ENCODE measurements around the gene NEK1. TPM values are rescaled to one million over a fixed set of nuclear protein-coding genes. Genes with fewer than 3 reads are reported as not detected.
A peak's percentile ranks its signal among the peaks of the same experiment; 100 is the strongest.
"Not testable (repeated sequence)": the region's sequence is repeated elsewhere in the genome, so short reads cannot be mapped to it uniquely, and the experiment has no call there.

Gene NEK1
- total RNA-seq, 1 experiment from 2014 or later = 5.9 TPM

GRCh38 chr4:169494234-169494633 is 118.1 kb downstream of the NEK1 start:
- not testable (repeated sequence) for DNase-seq (ENCODE audit: low read depth)

- no peak for DNase-seq (ENCODE audit: low read depth)
Observed at GRCh38 chr4:169493164-169493524, 119.2 kb downstream of the NEK1 start.

- peak; percentile 36 for DNase-seq (ENCODE audit: low read depth)
Observed at GRCh38 chr4:169492436-169493163, 119.8 kb downstream of the NEK1 start.

GRCh38 chr4:169491211-169491610 is 121.2 kb downstream of the NEK1 start:
- no peak for DNase-seq (ENCODE audit: low read depth)

- DNase-seq (ENCODE audit: low read depth) = no peak
Observed at GRCh38 chr4:169489306-169489705, 123.1 kb downstream of the NEK1 start.

- DNase-seq (ENCODE audit: low read depth) = peak; percentile 52
Observed at GRCh38 chr4:169485791-169486742, 126.3 kb downstream of the NEK1 start.

GRCh38 chr4:169485086-169485485 is 127.3 kb downstream of the NEK1 start:
- no peak for DNase-seq (ENCODE audit: low read depth)

- peak; percentile 7 for DNase-seq (ENCODE audit: low read depth)
Observed at GRCh38 chr4:169484485-169484884, 127.9 kb downstream of the NEK1 start.

- no peak for DNase-seq (ENCODE audit: low read depth)
Observed at GRCh38 chr4:169464080-169464479, 148.3 kb downstream of the NEK1 start.

- DNase-seq (ENCODE audit: low read depth) = no peak
Observed at GRCh38 chr4:169460081-169460480, 152.3 kb downstream of the NEK1 start.

GRCh38 chr4:169458575-169458974 is 153.8 kb downstream of the NEK1 start:
- no peak for DNase-seq (ENCODE audit: low read depth)

GRCh38 chr4:169452644-169453043 is 159.7 kb downstream of the NEK1 start:
- not testable (repeated sequence) for DNase-seq (ENCODE audit: low read depth)

GRCh38 chr4:169448935-169449334 is 163.4 kb downstream of the NEK1 start:
- DNase-seq (ENCODE audit: low read depth) = not testable (repeated sequence)

GRCh38 chr4:169446824-169447223 is 165.6 kb downstream of the NEK1 start:
- DNase-seq (ENCODE audit: low read depth) = no peak

- DNase-seq (ENCODE audit: low read depth) = no peak
Observed at GRCh38 chr4:169443748-169444147, 168.6 kb downstream of the NEK1 start.

GRCh38 chr4:169440446-169440845 is 171.9 kb downstream of the NEK1 start:
- DNase-seq (ENCODE audit: low read depth) = no peak

GRCh38 chr4:169439244-169439643 is 173.1 kb downstream of the NEK1 start:
- DNase-seq (ENCODE audit: low read depth) = no peak

GRCh38 chr4:169438057-169438480 is 174.3 kb downstream of the NEK1 start:
- DNase-seq (ENCODE audit: low read depth) = no peak

GRCh38 chr4:169437299-169438047 is 174.9 kb downstream of the NEK1 start:
- no peak for DNase-seq (ENCODE audit: low read depth)

GRCh38 chr4:169436734-169437133 is 175.6 kb downstream of the NEK1 start:
- no peak for DNase-seq (ENCODE audit: low read depth)

GRCh38 chr4:169428376-169428775 is 184.0 kb downstream of the NEK1 start:
- DNase-seq (ENCODE audit: low read depth) = no peak

GRCh38 chr4:169427727-169428126 is 184.7 kb downstream of the NEK1 start:
- DNase-seq (ENCODE audit: low read depth) = not testable (repeated sequence)

Data from RPMI7951 (cell line).